ENCODE results near the gene SCRN2. TPM values are rescaled to one million over a fixed set of nuclear protein-coding genes. Genes with fewer than 3 reads are reported as not detected.

The SCRN2 gene
- total RNA-seq, 1 donor from 2014 or later, result 36.5 TPM

DNA sequence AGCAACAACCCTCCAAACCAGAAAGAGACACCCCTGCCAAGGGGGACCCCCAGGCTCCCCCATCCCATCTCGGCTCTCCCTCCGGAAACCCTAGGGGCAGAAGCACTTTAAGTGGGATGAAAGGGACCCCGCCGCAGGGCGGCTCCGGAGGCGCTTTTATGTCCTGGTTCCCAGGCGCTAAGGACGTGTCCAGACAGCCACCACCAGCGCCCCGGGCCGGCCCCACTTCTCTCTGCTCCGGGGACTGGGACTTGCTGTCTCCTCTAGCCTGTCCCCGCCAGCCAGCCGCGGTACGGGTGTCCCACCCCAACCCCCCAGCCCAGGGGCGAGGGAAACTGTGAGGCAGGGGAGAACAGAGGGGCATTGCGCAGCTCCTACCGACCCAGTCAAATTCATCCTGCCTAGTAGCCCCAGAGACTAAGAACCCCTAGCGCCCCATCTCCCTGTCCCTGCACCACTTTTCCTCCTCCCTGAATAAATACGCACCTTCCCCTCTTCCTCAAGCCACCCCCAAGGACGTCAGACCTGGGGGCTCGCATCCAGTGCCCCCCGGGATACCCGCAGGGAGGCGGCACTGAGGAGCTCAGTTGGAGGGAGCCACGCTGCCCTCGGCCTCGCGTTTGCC lies 5.8 kb upstream of the SCRN2 start:
- peak; percentile 62 for DNase-seq (ENCODE audit: low spot score)

DNA sequence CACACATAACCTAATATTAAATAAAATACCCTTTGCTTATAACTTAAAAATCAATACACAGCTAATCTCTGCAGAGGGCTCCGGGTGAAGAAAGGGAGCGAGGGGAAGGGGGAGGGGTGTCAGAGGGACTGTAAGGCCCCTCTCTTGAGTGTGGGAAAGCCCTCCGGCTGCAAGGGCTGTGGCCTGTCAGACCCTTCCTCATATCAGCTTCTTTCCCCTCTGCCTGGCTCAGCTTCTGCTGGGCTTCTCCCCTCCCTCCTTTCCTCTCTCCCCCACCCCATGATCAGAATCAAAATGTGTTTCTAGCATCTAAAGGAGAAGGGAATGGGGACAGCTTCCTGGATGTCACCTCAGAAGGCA lies 4.6 kb upstream of the SCRN2 start:
- DNase-seq (ENCODE audit: low spot score), result no peak

DNA sequence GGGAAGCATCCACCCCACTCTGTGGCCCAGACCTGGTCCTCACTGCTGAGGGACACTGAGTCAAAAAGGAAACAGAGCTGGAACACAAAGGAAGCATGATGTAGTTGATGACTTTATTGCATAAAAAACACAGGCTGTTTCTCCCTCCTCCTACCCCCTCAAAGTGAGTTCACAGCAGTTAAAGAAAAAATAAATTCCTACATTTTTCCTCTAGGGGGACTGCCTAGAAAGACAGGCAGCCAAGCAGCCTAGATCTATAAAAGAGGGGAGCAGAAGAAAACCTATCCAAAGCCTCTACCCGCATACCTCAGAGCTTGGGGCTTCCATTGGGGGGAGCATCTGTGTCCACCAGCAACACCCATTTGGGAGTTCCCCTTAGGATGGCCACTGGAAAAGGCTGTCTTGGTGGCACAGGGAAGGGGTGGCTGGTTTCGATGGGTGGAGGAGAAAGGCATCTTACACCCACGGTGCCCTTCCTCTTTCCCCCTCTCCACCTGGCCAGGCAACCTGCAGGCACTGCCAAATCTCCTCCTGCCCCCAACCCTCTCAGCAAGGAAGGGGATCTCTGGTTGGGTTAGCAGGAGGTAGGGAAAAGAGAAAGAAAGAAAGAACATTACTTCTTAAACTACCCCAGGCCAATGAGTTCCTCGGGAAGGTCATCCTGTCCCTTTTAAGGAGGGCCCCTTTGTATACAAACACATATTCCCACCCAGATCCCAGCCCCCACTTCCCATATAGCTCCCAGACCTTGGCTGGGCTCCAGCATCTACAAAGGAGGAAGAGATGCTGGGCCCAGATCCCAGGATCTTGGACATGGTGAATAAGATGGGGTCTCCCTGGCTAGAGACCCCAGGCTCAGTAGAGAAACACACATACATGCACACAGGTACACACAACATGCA lies 4.0 kb upstream of the SCRN2 start:
- no peak for DNase-seq (ENCODE audit: low spot score)

- no peak for DNase-seq (ENCODE audit: low spot score)
Measured at GRCh38 chr17:47844227-47844626, 3.2 kb upstream of the SCRN2 start.

- no peak for DNase-seq (ENCODE audit: low spot score)
Measured at GRCh38 chr17:47843391-47843730, 2.3 kb upstream of the SCRN2 start.

GRCh38 chr17:47841488-47842291 lies 617 bp upstream of the SCRN2 start:
- no peak for DNase-seq (ENCODE audit: low spot score)

- DNase-seq (ENCODE audit: low spot score), result no peak
Measured at GRCh38 chr17:47840001-47840741, 902 bp downstream of the SCRN2 start.

DNA sequence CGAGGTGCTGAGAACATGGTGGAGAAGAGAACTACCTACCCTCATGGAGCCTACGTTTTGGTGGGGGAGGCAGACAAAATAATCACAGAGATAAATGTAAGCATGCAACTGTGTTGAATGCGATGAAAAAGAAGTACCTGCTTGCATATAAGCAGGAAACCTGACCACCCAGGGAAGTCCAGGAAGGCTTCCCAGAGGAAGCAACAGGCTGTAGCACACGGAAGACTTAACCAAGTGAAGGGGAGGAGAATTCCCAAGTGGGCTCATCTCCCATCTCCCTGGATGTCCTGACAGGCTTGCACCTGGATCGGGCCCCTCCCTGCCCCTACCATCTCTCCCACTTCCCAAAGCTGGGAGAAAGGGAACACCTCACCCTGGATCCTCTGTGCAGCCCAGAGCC lies 2.0 kb downstream of the SCRN2 start:
- no peak for DNase-seq (ENCODE audit: low spot score)

GRCh38 chr17:47838636-47839035 lies 2.4 kb downstream of the SCRN2 start:
- no peak for DNase-seq (ENCODE audit: low spot score)

DNA sequence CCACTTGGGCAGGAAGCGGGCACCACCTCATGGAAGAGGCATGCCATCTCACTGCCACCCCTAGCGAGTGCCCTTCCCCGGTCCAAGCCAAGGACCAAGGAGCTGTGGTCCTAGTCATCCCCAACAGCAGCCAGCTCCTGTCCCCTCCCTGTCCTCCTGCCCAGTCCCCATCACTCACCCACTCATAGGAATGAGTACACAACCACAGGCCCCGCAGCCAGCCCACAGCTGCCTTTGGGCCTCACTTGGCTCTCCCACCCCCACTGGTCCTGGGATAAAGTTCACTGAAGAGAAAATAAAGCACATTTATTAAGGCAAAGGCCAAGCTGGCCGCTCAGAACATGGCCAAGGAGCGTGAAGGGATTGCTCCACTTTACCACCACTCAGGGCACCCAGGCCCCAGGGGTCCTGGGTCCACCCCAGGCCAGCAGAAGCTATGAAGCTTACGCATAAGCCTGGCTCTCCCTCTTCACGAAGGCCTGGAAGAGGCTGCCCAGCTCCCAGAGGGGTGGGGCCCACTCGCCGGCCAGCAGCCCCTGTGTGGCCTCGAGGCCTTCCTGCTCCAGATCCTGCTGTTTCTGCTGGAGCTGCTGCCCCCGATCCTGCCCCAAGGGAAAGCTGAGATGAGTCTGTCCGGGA lies 3.6 kb downstream of the SCRN2 start:
- no peak for DNase-seq (ENCODE audit: low spot score)

DNA sequence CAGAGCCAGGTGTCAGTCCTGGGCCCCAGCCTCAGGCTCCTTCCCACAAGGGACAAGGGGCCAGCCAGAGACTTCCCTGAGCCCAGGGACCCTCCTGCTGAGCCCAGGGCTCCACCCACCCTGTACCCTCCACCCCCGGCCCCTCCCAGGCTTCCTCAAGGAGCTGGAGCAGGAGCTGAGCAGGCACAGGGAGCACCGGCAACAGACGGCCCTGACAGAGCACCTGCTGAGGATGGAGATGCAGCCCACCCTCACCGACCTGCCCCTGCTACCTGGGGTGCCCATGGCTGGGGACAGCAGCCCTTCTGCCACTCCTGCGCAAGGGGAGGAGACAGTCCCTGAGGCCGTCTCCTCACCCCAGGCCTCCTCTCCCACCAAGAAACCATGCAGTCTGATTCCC lies 4.5 kb downstream of the SCRN2 start:
- DNase-seq (ENCODE audit: low spot score), result no peak

GRCh38 chr17:47834756-47835155 lies 6.3 kb downstream of the SCRN2 start:
- DNase-seq (ENCODE audit: low spot score), result no peak

DNA sequence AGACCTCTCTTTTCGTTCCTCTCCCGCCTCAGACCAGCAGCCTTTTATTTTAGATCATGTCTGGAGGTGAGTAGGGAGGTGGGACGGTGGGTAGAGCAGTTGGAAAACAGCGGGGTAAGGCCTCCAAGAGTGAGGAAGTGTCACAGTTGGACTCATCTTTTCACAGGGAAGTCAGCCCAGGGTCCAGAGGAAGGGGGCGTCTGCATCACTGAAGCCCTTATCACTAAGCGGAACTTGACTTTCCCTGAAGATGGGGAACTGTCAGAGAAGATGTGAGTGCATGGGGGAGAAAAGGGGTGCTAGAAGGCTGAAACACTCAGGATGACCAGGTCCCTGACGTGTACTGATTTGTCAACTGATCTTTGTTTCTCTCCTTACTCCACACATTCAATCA lies 9.1 kb downstream of the SCRN2 start:
- DNase-seq (ENCODE audit: low spot score), result no peak

- DNase-seq (ENCODE audit: low spot score), result peak; percentile 95
Measured at GRCh38 chr17:47831003-47831933, 9.8 kb downstream of the SCRN2 start, which contains the start of the genes LRRC46 and MRPL10. Gene LRRC46 (plus strand): TSS chr17:47831670. CDS start chr17:47831990, 320 bp downstream. Gene MRPL10 (minus strand): TSS chr17:47831541. CDS start chr17:47831511, 30 bp downstream.

- DNase-seq (ENCODE audit: low spot score), result no peak
Measured at GRCh38 chr17:47830396-47831002, 10.6 kb downstream of the SCRN2 start.

- DNase-seq (ENCODE audit: low spot score), result no peak
Measured at GRCh38 chr17:47829870-47830269, 11.2 kb downstream of the SCRN2 start.

GRCh38 chr17:47823519-47823918 lies 17.6 kb downstream of the SCRN2 start:
- no peak for DNase-seq (ENCODE audit: low spot score)

DNA sequence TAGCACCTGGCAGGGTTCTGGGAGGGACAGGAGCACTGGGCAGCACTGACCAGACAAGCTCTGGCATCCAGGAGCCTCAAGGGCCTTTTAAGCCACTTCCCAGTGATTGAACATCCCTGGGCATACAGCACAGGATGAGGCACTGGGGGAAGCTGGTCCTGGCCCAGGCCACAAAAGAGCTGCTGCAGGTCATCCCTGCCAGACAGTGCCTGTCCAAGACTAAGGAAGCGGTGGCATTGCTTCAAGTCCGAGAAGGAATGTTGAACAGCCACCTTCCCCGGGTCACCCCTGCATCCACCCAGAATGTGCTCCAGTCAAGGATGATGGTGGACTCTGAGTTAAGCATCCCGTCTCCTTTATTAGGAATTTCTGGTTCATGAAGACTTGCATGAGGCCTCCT lies 18.3 kb downstream of the SCRN2 start:
- no peak for DNase-seq (ENCODE audit: low spot score)

All from ureter (tissue), 1 donor.